Upper lobe of left lung (tissue), 4 donors: ENCODE measurements around the gene ZNF669.

Experiments used
- CTCF ChIP-seq, 6 experiments: fragments of 450-650 bp in 4 of 6; fragments of 200-600 bp in 2 of 6; sonication (generic) in 2 of 6; IDR thresholded peaks; one replicate each; pipeline ENCODE4 v1.5.1; 2016 to 2019; ENCODE audit warnings: antibody characterized with exemption in 6 of 6
- EP300 ChIP-seq, 4 donors: sonication (generic); formaldehyde crosslinking; IDR thresholded peaks; one replicate each; pipeline ENCODE4 v1.5.1; 2017; ENCODE audit warnings: antibody characterized with exemption in 4 of 4, control low read depth in 2 of 4

DNA sequence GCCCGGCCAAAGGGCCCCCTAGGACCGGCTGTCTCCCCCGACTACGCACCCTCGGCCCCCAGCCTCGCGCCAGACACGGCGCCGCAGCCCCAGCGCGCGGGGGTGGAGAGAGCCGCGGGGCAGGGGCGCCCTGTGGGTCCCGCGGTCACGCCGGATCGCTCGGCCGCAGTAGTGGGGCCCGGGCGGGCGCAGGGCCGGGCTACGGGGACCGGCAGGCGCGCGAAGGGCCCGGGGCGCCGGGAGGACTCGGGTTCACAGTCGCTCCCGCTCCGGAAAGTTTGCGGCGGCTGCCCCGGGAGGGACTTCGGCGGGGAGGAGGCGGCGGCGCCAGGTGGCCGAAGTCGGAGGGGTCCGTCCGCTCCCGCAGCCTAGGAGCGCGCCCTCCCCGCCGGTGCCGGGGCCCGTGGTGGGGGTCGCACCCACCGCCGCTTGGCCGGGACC, 7.1 kb upstream of the ZNF669 start:
- TF ChIP-seq CTCF (IDR thresholded peaks at IDR 0.05) (no peak), EP300 (IDR thresholded peaks at IDR 0.05) (no peak)
